Measurements from ENCODE around the gene PRRG2.

DNA sequence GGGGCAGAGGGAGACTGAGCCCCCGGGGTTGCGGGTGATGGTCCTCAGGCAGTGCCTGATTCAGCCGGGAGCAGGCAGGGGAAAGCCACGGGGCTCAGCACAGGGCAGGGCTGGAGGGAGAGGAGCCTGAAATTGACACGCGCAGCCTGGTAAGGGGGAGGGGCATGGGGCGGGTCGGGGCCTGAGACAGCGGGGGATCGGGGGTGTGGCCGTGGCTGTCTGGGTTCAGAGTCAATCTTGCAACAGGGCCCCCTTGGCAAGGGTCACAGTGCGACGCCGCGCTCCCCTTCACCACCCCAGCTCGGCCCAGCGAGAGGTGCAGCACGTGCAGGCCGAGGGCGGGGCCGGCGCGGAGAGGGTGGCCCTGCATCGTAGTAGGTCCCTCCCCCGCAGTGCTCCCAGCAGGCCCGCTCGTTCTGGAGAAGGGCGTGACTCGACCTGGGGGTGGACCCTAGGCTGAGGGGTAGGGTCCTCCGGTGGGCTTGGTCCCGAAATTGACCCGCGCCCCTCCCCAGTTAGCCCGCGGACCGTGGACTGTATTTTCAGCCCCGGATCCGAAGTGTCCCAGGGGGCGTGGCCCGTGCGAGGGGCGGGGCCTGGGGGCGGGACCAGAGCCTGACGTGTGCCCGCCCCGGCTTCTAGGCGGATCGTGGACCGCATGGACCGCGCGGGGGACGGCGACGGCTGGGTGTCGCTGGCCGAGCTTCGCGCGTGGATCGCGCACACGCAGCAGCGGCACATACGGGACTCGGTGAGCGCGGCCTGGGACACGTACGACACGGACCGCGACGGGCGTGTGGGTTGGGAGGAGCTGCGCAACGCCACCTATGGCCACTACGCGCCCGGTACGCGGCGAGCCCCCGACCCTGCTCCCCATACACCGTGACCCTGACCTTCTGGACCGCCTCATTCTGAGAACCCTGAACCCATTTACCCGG is 47.3 kb upstream of the PRRG2 start:
- TF ChIP-seq, protein P1, sequence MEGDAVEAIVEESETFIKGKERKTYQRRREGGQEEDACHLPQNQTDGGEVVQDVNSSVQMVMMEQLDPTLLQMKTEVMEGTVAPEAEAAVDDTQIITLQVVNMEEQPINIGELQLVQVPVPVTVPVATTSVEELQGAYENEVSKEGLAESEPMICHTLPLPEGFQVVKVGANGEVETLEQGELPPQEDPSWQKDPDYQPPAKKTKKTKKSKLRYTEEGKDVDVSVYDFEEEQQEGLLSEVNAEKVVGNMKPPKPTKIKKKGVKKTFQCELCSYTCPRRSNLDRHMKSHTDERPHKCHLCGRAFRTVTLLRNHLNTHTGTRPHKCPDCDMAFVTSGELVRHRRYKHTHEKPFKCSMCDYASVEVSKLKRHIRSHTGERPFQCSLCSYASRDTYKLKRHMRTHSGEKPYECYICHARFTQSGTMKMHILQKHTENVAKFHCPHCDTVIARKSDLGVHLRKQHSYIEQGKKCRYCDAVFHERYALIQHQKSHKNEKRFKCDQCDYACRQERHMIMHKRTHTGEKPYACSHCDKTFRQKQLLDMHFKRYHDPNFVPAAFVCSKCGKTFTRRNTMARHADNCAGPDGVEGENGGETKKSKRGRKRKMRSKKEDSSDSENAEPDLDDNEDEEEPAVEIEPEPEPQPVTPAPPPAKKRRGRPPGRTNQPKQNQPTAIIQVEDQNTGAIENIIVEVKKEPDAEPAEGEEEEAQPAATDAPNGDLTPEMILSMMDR (IDR thresholded peaks at IDR 0.05; ENCODE audit: borderline replicate concordance, extremely low read depth, low read length, poor library complexity, severe bottlenecking), result no peak
- no peak for TF ChIP-seq EZH2 (IDR thresholded peaks at IDR 0.05; ENCODE audit: borderline replicate concordance, low read depth, low read length, severe bottlenecking)

Data from DND-41 (cell line).